SK-N-MC (cell line): ENCODE results near the gene CREBRF.

ENCODE experiments used
- EZH2 ChIP-seq: fragments of 200-600 bp; sonication (generic); IDR thresholded peaks from one replicate; pipeline ENCODE4 v1.6.1; 2017; ENCODE audit warnings: antibody characterized with exemption
- POLR2AphosphoS5 ChIP-seq: IDR thresholded peaks from 2 replicates; pipeline ENCODE4 v1.6.1; 2012; ENCODE audit warnings: mild to moderate bottlenecking, low read depth, low read length, borderline replicate concordance

DNA sequence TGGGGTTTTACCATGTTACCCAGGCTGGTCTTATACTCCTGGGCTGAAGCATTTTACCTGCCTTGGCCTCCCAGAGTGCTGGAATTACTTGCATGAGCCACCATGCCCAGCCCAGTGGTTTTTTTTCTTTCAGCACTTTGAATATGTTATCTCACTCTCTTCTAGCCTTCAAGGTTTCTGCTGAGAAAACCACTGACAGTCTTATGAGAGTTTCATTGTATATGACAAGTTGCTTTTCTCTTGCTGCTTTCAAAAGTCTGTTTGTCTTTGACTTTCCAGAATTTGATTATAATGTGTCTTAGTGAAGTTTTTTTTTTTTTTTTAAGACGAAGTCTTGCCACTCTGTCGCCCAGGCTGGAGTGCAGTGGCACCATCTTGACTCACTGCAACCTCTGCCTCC lies 45.1 kb downstream of the CREBRF start:
- no peak for TF ChIP-seq EZH2
- TF ChIP-seq POLR2AphosphoS5, result no peak
